ENCODE data around the gene SNTA1. TPM values are rescaled to one million over a fixed set of nuclear protein-coding genes. Genes with fewer than 3 reads are reported as not detected.

The SNTA1 gene
- total and polyA plus RNA-seq, 9 of the 15 experiments (the other 6 are each of a cell fraction or from before 2014, with no cell fraction given): 1.2 to 40.8 (median 20.3) TPM

DNA sequence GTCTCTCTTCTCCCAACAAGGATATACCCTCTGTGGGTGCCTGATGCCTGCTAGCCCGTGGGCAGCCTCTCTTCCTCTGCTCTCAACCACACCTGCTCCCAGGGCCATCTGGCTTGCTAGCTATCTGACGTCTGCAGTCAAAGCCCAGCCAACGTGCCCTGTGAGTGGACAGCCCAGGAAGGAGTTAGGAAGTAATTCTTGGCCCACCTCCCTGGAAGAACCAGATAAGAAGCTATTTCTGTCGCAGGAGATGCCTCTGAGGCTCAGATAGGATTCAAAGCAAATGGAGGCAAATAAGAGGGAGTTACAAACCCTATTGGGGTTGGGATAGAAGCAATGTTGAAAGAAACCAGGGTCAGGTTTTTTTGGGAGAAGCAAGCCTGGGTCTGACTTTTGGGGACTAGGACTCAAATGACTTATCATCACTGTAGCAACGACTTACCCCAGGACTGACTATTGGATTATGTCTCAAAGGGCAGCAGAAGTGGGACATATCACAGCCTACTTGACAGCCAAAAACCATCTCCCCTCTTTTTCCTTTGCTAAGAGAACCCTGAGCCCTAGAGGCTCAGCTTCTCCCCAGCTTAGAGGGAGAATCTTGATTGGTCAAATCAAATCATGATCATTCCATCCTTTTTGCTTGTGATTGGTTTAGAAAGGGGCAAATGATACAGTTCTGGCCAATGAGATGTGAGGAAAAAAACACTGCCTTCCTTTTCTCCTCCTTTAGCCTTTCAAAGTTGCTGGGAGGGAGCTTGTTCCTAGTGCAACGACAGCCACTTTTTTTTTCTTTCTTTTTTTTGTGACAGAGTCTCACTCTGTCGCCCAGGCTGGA, 24.2 kb downstream of the SNTA1 start (continued):
- no peak for TF ChIP-seq ZBTB9 (CRISPR knock-in tag; IDR thresholded peaks at IDR 0.05)
- TF ChIP-seq ZNF224 (CRISPR knock-in tag; IDR thresholded peaks at IDR 0.05): no peak
- peak; percentile 40; the same call in 1 of the 2 replicates for TF ChIP-seq GABPA (tag; conservative IDR thresholded peaks at IDR 0.05; ENCODE audit: low read depth)
- peak; percentile 65 for TF ChIP-seq ATF7 (IDR thresholded peaks at IDR 0.05)
- TF ChIP-seq ZNF785 (CRISPR knock-in tag; IDR thresholded peaks at IDR 0.05): no peak
- peak; percentile 84 for TF ChIP-seq STAT5A (IDR thresholded peaks at IDR 0.05; ENCODE audit: borderline replicate concordance, low read length)
- peak; percentile 78 for TF ChIP-seq NBN (IDR thresholded peaks at IDR 0.05; ENCODE audit: low read depth)
- TF ChIP-seq ZC3H11A (IDR thresholded peaks at IDR 0.05; ENCODE audit: low read depth, low read length): no peak
- peak; percentile 93 for TF ChIP-seq PML (IDR thresholded peaks at IDR 0.05; ENCODE audit: low read length)
- no peak for TF ChIP-seq GTF2B (IDR thresholded peaks at IDR 0.05; ENCODE audit: extremely low read depth, insufficient read length)
- TF ChIP-seq NCOA2 (IDR thresholded peaks at IDR 0.05; ENCODE audit: partially characterized antibody in 2 of 2): no peak
- TF ChIP-seq MYBL2 (IDR thresholded peaks at IDR 0.05; ENCODE audit: low read depth): peak; percentile 43; the same call in 1 of the 2 replicates
- no peak for TF ChIP-seq MYBL2 (CRISPR knock-in tag; IDR thresholded peaks at IDR 0.05; ENCODE audit: borderline replicate concordance)
- TF ChIP-seq ZBED1 (IDR thresholded peaks at IDR 0.05): no peak
- TF ChIP-seq HSF4 (CRISPR knock-in tag; IDR thresholded peaks at IDR 0.05; ENCODE audit: borderline replicate concordance): no peak
- TF ChIP-seq TEAD1 (CRISPR knock-in tag; IDR thresholded peaks at IDR 0.05): peak in 1 of 2 experiments; percentile 61; a peak in 2 of 4 replicates
- TF ChIP-seq, protein P1, sequence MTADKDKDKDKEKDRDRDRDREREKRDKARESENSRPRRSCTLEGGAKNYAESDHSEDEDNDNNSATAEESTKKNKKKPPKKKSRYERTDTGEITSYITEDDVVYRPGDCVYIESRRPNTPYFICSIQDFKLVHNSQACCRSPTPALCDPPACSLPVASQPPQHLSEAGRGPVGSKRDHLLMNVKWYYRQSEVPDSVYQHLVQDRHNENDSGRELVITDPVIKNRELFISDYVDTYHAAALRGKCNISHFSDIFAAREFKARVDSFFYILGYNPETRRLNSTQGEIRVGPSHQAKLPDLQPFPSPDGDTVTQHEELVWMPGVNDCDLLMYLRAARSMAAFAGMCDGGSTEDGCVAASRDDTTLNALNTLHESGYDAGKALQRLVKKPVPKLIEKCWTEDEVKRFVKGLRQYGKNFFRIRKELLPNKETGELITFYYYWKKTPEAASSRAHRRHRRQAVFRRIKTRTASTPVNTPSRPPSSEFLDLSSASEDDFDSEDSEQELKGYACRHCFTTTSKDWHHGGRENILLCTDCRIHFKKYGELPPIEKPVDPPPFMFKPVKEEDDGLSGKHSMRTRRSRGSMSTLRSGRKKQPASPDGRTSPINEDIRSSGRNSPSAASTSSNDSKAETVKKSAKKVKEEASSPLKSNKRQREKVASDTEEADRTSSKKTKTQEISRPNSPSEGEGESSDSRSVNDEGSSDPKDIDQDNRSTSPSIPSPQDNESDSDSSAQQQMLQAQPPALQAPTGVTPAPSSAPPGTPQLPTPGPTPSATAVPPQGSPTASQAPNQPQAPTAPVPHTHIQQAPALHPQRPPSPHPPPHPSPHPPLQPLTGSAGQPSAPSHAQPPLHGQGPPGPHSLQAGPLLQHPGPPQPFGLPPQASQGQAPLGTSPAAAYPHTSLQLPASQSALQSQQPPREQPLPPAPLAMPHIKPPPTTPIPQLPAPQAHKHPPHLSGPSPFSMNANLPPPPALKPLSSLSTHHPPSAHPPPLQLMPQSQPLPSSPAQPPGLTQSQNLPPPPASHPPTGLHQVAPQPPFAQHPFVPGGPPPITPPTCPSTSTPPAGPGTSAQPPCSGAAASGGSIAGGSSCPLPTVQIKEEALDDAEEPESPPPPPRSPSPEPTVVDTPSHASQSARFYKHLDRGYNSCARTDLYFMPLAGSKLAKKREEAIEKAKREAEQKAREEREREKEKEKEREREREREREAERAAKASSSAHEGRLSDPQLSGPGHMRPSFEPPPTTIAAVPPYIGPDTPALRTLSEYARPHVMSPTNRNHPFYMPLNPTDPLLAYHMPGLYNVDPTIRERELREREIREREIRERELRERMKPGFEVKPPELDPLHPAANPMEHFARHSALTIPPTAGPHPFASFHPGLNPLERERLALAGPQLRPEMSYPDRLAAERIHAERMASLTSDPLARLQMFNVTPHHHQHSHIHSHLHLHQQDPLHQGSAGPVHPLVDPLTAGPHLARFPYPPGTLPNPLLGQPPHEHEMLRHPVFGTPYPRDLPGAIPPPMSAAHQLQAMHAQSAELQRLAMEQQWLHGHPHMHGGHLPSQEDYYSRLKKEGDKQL (CRISPR knock-in tag; IDR thresholded peaks at IDR 0.05; ENCODE audit: borderline replicate concordance): no peak
- TF ChIP-seq, protein P2, sequence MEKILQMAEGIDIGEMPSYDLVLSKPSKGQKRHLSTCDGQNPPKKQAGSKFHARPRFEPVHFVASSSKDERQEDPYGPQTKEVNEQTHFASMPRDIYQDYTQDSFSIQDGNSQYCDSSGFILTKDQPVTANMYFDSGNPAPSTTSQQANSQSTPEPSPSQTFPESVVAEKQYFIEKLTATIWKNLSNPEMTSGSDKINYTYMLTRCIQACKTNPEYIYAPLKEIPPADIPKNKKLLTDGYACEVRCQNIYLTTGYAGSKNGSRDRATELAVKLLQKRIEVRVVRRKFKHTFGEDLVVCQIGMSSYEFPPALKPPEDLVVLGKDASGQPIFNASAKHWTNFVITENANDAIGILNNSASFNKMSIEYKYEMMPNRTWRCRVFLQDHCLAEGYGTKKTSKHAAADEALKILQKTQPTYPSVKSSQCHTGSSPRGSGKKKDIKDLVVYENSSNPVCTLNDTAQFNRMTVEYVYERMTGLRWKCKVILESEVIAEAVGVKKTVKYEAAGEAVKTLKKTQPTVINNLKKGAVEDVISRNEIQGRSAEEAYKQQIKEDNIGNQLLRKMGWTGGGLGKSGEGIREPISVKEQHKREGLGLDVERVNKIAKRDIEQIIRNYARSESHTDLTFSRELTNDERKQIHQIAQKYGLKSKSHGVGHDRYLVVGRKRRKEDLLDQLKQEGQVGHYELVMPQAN (IDR thresholded peaks at IDR 0.05; ENCODE audit: borderline replicate concordance): no peak
- no peak for TF ChIP-seq PHF21A (IDR thresholded peaks at IDR 0.05; ENCODE audit: borderline replicate concordance, low read depth)
